RWPE1 (cell line): ENCODE data around the gene KAT8.
A peak's percentile ranks its signal among the peaks of the same experiment; 100 is the strongest.

Experiments
- CTCF ChIA-PET: fragments of 350-600 bp; sonication (Branson Sonifier 250); formaldehyde crosslinking; extraction: SDS; loops from one replicate; lab custom pipeline; 2021; lab: Yijun Ruan, JAX
- POLR2A ChIA-PET: fragments of 400-600 bp; formaldehyde crosslinking; extraction: SDS; loops from one replicate; lab custom pipeline; 2020; ENCODE audit warnings: antibody characterized with exemption; ENCODE audit not compliant: low non-redundant PET; lab: Yijun Ruan, JAX
- DNase-seq: peaks from one replicate; pipeline ENCODE4 v3.0.0; 2012; ENCODE audit warnings: low spot score
- H3K27ac ChIP-seq: fragments of 450-650 bp; 2 replicates; pipeline ENCODE4 v1.5.1; 2017
- CTCF ChIP-seq: fragments of 450-650 bp; conservative IDR thresholded peaks from 2 replicates; pipeline ENCODE4 v1.5.1; 2017; ENCODE audit warnings: low read depth, mild to moderate bottlenecking

Gene KAT8

GRCh38 chr16:31074814-31075183 lies 42.7 kb upstream of the KAT8 start:
- peak overlapping the region; percentile 93 for H3K27ac ChIP-seq
- ChIA-PET CTCF (interaction anchor here (2.0 kb wide), 1 partner anchor 89 kb away, joined by 10 read pairs; the partner anchor contains the start of gene HSD3B7), POLR2A (interaction anchor here (0.9 kb wide), 1 partner anchor 9 kb away, joined by 3 read pairs; no protein-coding TSS in a partner anchor)
- TF ChIP-seq CTCF = no peak
- DNase-seq = no peak

DNA sequence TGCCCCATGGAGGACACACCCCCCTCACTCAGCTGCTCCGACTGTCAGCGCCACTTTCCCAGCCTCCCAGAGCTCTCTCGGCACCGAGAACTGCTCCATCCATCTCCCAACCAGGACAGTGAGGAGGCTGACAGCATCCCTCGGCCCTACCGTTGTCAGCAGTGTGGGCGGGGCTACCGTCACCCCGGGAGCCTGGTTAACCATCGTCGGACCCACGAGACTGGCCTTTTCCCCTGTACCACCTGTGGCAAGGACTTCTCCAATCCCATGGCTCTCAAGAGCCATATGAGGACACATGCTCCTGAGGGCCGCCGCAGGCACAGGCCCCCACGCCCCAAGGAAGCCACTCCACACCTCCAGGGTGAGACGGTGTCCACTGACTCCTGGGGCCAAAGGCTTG lies 41.1 kb upstream of the KAT8 start:
- CTCF ChIA-PET = interaction anchor here (0.5 to 1.4 kb wide), 2 partner anchors 42 to 91 kb away, joined by 3 to 5 read pairs; partner anchors contain the start of gene HSD3B7
- no peak overlapping the region for H3K27ac ChIP-seq
- POLR2A ChIA-PET = no interaction called here
- no peak for DNase-seq
- TF ChIP-seq CTCF = no peak

DNA sequence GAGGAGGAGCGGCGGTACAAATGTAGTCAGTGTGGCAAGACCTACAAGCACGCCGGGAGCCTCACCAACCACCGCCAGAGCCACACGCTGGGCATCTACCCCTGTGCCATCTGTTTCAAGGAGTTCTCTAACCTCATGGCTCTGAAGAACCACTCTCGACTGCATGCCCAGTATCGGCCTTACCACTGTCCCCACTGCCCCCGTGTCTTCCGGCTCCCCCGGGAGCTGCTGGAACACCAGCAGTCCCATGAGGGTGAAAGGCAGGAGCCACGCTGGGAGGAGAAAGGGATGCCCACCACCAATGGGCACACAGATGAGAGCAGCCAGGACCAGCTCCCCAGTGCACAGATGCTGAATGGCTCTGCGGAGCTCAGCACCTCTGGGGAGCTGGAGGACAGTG lies 40.4 kb upstream of the KAT8 start:
- CTCF ChIA-PET = interaction anchor here (0.7 to 1.4 kb wide), 2 partner anchors 92 to 118 kb away, joined by 3 to 5 read pairs; partner anchors contain the start of gene HSD3B7
- no peak overlapping the region for H3K27ac ChIP-seq
- DNase-seq = no peak
- POLR2A ChIA-PET = no interaction called here
- TF ChIP-seq CTCF = no peak

GRCh38 chr16:31077592-31078396 lies 39.7 kb upstream of the KAT8 start:
- no peak for DNase-seq
- no peak overlapping the region for H3K27ac ChIP-seq
- ChIA-PET CTCF (interaction anchor here (0.6 to 1.4 kb wide), 3 partner anchors 42 to 93 kb away, joined by 4 to 5 read pairs (median 4); partner anchors contain the start of gene HSD3B7), POLR2A (no interaction called here)
- TF ChIP-seq CTCF = no peak

DNA sequence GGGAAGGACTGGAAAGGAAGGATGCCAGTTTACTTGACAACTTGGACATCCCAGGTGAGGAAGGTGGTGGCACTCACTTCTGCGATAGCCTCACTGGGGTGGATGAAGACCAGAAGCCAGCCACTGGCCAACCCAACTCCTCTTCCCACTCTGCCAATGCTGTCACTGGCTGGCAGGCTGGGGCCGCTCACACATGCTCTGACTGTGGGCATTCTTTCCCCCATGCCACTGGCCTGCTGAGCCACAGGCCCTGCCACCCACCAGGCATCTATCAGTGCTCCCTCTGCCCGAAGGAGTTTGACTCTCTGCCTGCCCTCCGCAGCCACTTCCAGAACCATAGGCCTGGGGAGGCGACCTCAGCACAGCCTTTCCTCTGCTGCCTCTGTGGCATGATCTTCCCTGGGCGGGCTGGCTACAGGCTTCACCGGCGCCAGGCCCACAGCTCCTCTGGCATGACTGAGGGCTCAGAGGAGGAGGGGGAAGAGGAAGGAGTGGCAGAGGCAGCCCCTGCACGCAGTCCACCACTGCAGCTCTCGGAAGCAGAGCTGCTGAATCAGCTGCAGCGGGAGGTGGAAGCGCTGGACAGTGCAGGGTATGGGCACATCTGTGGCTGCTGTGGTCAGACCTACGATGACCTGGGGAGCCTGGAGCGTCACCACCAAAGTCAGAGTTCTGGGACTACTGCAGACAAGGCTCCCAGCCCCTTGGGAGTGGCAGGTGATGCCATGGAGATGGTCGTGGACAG lies 38.7 kb upstream of the KAT8 start:
- DNase-seq = no peak
- ChIA-PET CTCF (interaction anchor here (0.6 kb wide), 1 partner anchor 41 kb away, joined by 4 read pairs; no protein-coding TSS in a partner anchor), POLR2A (no interaction called here)
- H3K27ac ChIP-seq = 0 out of 2 replicates have a peak overlapping the region, but pooled peaks have one; percentile 1
- TF ChIP-seq CTCF = no peak

DNA sequence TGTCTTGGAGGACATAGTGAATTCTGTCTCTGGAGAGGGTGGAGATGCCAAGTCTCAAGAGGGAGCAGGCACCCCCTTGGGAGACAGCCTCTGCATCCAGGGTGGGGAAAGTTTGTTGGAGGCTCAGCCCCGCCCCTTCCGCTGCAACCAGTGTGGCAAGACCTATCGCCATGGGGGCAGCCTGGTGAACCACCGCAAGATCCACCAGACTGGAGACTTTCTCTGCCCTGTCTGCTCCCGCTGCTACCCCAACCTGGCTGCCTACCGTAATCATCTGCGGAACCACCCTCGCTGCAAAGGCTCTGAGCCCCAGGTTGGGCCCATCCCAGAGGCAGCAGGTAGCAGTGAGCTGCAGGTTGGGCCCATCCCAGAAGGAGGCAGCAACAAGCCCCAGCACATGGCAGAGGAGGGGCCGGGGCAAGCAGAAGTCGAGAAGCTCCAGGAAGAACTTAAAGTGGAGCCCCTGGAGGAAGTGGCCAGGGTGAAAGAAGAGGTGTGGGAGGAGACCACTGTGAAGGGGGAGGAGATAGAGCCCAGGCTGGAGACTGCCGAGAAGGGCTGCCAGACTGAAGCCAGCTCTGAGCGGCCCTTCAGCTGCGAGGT lies 38.0 kb upstream of the KAT8 start:
- ChIA-PET POLR2A (no interaction called here), CTCF (no interaction called here)
- TF ChIP-seq CTCF = no peak
- no peak for DNase-seq
- H3K27ac ChIP-seq = 0 out of 2 replicates have a peak overlapping the region, but pooled peaks have one; percentile 1
